Urothelium cell line (cell line): ENCODE results near the gene AKNA.

Experiments
- DNase-seq: peaks from one replicate; pipeline ENCODE4 v3.0.0; 2011; ENCODE audit warnings: low spot score, mixed read lengths
- FAIRE-seq: peaks from 2 replicates; lab custom pipeline; 2011; peaks lifted over from hg19 to GRCh38; lab: Jason Lieb, UNC

AKNA gene

DNA sequence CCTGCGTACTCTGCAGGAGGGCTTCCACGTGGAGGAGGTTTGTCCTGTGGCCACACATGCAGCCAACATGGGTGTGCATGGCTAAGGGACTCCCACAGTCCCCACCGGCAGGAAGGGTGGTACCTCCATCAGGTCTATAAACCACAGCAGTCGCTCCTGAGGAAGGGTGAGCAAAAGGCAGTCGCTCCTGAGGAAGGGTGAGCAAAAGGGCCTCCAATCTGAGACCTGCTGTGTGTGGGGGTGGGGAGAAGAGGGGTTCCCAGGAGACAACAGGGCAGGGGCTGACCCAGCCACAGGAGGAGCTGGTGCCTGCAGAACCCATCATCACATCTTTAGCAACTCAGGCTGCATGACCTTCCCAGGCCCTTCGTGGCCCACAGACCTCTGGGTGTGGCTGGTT, 30.3 kb upstream of the AKNA start:
- FAIRE-seq (no peak), DNase-seq (no peak)

GRCh38 chr9:114417511-114417910, 29.7 kb upstream of the AKNA start:
- FAIRE-seq (no peak), DNase-seq (no peak)

DNA sequence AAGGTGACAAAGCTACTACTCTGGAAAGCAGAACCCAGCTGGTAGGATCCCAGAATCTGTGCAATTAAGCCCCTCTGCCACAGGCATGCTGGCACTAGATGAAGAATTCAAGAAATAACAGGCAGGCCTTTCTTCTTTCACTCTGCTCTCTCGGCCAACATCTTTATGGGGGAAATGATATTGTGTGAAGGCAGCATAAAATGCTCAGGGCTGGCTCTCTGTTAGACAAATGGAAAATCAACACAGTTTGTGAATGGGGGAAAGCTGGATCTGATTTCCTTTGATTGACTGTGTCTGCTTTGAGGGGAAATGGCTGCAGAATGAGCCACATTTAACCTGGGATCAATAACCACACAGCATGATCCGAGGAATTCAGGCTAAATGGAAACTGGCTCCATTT, 29.1 kb upstream of the AKNA start:
- no peak for FAIRE-seq
- no peak for DNase-seq

- no peak for FAIRE-seq
- no peak for DNase-seq
These were observed 28.5 kb upstream of the AKNA start for GRCh38 chr9:114416290-114416689.

DNA sequence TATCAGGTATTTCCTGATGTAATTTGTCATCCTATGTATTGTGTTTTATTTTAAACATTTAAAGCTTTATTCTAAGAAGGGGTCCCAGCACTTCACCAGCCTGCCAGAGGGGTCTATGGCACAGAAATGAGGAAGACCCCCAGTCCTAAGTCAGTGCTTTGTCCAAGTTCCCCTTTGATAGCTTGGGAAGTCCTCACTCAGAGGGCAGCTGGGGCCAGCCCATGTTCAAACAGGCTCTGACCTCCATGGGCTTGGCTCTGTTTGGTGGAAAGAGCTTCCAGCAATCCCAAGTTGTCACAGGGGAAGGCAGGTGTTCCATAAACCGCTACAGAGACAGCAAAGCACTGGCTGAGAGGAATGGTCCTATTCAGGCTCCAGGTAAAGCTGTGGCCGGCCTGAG, 26.6 kb upstream of the AKNA start:
- DNase-seq, result no peak
- no peak for FAIRE-seq

DNA sequence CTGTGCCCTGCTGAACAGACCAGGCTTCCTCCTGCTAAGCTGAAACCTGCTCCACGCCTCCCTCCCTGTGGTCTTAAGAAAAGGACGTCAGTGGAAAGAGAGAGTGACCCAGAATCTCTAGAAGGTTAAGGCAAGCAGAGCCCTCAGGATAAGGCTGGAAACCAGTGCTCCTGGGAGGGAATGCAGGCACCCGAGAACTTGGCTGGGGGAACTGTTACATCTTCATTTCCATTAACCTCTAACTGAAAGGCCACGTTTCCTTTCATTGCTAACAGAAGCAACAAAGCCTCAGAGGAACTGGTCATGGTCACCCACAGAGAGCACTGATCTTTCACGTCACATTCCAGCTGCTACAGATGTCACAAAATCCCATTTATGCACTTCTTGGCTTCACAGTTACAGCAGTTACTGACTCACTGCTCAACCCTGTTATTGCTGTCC, 26.1 kb upstream of the AKNA start:
- no peak for DNase-seq
- no peak for FAIRE-seq

DNA sequence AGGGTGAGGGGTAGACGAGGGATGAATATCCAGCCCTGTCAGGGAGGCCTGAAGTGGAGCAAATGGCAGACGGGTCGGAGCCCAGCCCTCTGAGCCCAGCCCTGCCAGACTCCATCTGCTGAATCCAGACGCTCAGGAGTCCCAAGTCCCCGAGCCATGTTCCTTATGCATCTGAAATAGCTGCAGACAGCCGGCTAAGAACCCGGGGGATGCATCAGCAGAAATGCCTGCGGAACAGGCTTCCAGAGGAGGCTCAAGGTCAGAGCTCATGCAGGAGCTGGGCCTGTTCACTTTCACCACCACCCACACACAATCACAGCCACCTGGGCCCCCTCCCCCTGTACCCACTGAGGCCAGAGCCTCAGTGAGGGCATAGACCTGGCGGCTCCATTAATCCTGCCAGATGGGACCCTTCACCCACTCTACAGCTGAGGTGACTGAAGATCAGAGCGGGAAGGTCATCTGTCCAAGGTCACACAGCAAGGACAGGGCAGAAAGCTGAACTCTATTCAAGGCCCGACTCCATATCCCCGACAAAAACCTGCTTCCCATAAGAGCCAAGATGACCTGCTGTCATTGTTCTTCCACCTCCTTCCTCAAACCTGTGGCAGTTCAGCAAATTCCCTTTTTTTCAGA, 24.4 kb upstream of the AKNA start:
- DNase-seq, result no peak
- FAIRE-seq, result no peak

DNA sequence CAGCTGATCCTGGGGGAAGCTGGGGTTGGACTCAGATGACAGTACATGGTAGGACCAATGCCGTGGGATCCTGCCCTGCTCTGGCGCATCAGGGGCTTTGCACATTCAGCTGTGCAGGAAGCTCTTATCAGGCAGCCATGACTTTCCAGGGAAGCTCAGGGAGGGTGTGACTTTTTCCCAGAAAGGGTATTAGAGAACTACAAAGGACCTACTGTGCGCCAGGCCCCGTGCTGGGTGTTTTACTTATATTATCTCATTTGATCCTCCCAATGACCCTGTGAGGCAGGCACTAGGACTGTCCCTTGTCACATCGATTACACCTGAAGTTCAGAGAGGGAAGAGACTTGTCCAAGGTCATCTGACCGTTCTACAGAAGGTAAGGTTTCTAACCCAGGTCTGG, 23.7 kb upstream of the AKNA start:
- FAIRE-seq (no peak), DNase-seq (no peak)

DNA sequence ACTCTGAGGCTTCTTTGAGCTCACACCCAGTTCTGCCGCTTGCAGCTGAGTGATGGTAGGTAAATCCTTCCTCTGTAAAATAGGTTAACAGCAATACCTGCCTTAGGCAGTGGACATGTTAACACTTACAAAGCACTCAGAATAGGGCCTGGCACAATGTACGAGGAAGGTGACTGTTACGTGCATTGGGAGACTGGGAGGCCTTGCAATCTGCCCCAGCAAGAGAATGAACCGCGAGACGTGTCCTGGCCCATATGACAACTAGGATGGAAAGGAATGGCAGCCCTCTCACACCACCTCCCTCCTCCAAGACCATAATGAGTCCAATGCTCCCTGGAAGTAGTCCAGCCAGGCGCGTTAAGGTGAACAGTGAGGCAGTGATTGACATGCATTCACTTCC, 23.1 kb upstream of the AKNA start:
- FAIRE-seq (no peak), DNase-seq (no peak)

GRCh38 chr9:114409842-114410241, 22.1 kb upstream of the AKNA start:
- FAIRE-seq (no peak), DNase-seq (no peak)

- FAIRE-seq (no peak), DNase-seq (no peak)
These were observed 21.5 kb upstream of the AKNA start for GRCh38 chr9:114409103-114409780.

- DNase-seq, result no peak
- FAIRE-seq, result no peak
These were observed 20.9 kb upstream of the AKNA start for GRCh38 chr9:114408645-114409044.

DNA sequence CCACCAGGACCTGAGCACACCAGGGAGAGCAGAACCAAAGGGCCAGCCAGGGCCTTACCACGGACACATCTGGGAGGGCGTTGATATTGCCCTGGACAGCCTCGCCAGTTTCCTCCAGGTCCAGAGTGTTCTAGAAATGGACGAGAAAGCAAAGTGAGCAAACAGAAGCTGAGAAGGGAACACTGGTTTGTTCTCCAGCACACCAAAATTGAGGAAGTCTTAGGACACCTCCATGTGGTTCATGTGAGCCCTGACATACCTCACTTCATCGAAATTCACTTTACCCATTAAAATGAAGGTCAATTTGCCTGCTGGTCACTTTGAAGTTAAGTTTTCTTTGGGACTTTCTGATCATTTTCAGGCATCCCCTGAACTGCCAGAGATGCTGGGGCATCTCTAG, 20.1 kb upstream of the AKNA start:
- no peak for DNase-seq
- FAIRE-seq, result no peak

DNA sequence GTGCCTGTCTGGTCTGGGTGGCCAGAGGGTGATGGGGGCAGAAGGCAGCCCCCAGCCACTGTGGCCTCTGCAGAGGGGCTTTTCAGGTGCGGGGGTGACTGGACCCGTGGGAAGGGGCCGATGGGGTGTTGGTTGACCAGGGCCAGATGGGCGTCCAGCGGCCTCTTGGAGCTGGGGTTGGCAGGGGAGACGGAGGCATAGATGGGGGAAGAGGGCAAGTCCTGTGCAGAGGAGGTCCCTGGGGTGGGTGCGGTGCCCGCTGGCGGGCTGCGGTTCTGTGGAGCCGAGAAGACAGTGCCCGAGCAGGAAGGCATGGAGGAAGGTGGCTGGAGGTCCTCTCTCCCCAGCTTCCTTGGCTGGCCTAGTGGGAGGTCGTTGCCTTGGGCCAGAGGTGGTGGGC, 18.7 kb upstream of the AKNA start:
- DNase-seq, result no peak
- FAIRE-seq, result no peak

DNA sequence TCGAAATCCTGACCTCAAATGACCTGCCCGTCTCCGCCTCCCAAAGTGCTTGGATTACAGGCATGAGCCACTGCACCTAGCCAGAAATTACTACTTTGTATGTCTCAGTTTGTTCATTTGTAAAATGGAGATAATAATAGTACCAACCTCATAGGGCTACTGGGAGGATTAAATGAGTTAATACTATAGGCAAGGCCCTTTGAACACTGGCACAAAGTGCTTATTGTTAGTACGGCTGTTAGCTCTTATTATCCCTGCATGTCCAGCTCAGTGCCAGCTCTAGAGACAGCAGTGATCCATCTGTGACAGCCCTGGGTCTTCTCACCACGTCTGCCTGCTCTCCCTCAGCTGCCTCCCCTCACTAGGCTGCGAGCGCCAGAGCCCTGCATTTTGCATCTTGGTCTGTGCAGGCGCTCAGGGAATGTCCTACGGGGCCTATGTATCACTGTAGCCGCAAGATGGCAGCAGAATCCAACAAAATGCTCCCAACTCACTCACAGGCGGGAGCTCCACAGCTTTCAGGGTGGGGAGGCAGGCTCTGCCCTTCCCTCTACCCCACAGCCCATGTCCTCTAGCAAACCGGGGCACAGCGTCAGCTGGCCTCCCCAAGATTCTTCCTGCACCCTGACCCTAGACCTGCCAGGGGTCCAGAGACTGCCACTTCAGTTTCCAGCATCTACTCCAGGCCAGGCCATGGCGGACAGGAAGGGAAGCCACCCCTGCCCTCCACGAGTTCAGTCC, 17.7 kb upstream of the AKNA start:
- DNase-seq, result peak; percentile 84
- FAIRE-seq, result no peak

- FAIRE-seq (no peak), DNase-seq (no peak)
These were observed 16.7 kb upstream of the AKNA start for GRCh38 chr9:114404531-114404930.

GRCh38 chr9:114403153-114403756, 15.5 kb upstream of the AKNA start:
- FAIRE-seq (no peak), DNase-seq (no peak)

DNA sequence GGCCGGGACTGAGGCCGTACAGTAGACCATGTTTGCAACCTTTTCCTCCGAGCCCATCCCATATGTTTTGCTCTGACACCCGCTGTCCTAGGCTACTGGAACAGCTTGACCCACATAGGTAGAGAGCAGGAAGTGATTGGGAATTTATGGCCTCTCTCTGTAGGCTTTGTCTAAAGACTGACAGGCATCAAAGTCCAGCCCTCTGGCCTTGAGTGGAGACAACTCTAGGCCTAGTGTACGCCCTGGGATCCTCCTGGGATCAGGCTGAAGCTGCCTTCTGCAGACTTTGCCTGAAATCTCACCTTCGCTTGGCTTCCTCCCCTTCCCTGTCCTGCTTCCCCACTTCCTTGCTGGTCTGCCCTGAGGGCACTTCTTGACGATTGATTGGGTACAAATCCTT, 13.6 kb upstream of the AKNA start:
- FAIRE-seq, result no peak
- no peak for DNase-seq

GRCh38 chr9:114400772-114401171, 13.0 kb upstream of the AKNA start:
- DNase-seq (no peak), FAIRE-seq (no peak)

GRCh38 chr9:114400219-114400618, 12.4 kb upstream of the AKNA start:
- no peak for DNase-seq
- no peak for FAIRE-seq

GRCh38 chr9:114399381-114399780, 11.6 kb upstream of the AKNA start:
- DNase-seq, result no peak
- FAIRE-seq, result no peak
